GM21360 (cell line): ENCODE data around the gene INSC.
A peak's percentile ranks its signal among the peaks of the same experiment; 100 is the strongest.

Experiments
- ATAC-seq: cut with Tn5 transposase; IDR thresholded peaks from one replicate; pipeline ENCODE4 v1.9.1; 2021; ENCODE audit warnings: mild to moderate bottlenecking, moderate library complexity; ENCODE audit not compliant: unreplicated experiment

Gene INSC

GRCh38 chr11:15180212-15180792 lies 65.6 kb downstream of the INSC start:
- peak; percentile 84 for ATAC-seq

- ATAC-seq: no peak
Observed at GRCh38 chr11:15182372-15182771, 67.6 kb downstream of the INSC start.

GRCh38 chr11:15185021-15185420 lies 70.3 kb downstream of the INSC start:
- no peak for ATAC-seq

GRCh38 chr11:15186146-15186545 lies 71.4 kb downstream of the INSC start:
- no peak for ATAC-seq

- ATAC-seq: no peak
Observed at GRCh38 chr11:15189189-15189588, 74.5 kb downstream of the INSC start.

- ATAC-seq: no peak
Observed at GRCh38 chr11:15189641-15190365, 75.1 kb downstream of the INSC start.

- ATAC-seq: no peak
Observed at GRCh38 chr11:15190611-15191010, 75.9 kb downstream of the INSC start.

GRCh38 chr11:15192005-15192556 lies 77.4 kb downstream of the INSC start:
- ATAC-seq: no peak

GRCh38 chr11:15194671-15195415 lies 80.1 kb downstream of the INSC start:
- ATAC-seq: no peak

GRCh38 chr11:15195454-15196200 lies 80.9 kb downstream of the INSC start:
- no peak for ATAC-seq

- ATAC-seq: no peak
Observed at GRCh38 chr11:15196704-15197103, 82.0 kb downstream of the INSC start.

- no peak for ATAC-seq
Observed at GRCh38 chr11:15197696-15198095, 83.0 kb downstream of the INSC start.

- no peak for ATAC-seq
Observed at GRCh38 chr11:15198284-15198683, 83.6 kb downstream of the INSC start.

GRCh38 chr11:15199693-15200092 lies 85.0 kb downstream of the INSC start:
- no peak for ATAC-seq

- no peak for ATAC-seq
Observed at GRCh38 chr11:15200696-15201095, 86.0 kb downstream of the INSC start.

- no peak for ATAC-seq
Observed at GRCh38 chr11:15201586-15201985, 86.9 kb downstream of the INSC start.

- no peak for ATAC-seq
Observed at GRCh38 chr11:15202626-15203025, 87.9 kb downstream of the INSC start.

- ATAC-seq: no peak
Observed at GRCh38 chr11:15204711-15205110, 90.0 kb downstream of the INSC start.

- ATAC-seq: no peak
Observed at GRCh38 chr11:15206791-15207190, 92.1 kb downstream of the INSC start.

GRCh38 chr11:15208378-15209222 lies 93.9 kb downstream of the INSC start:
- ATAC-seq: peak; percentile 91
